Measurements from ENCODE around the gene JADE3.
A peak's percentile ranks its signal among the peaks of the same experiment; 100 is the strongest.
"Not testable (repeated sequence)": the region's sequence is repeated elsewhere in the genome, so short reads cannot be mapped to it uniquely, and the experiment has no call there.

Gene JADE3

GRCh38 chrX:46938589-46938988 is 26.4 kb downstream of the JADE3 start:
- DNase-seq: no peak

GRCh38 chrX:46941341-46941740 is 29.1 kb downstream of the JADE3 start:
- DNase-seq: no peak

- DNase-seq: no peak
Measured at GRCh38 chrX:46953137-46953527, 40.9 kb downstream of the JADE3 start.

- no peak for DNase-seq
Measured at GRCh38 chrX:46953597-46953996, 41.4 kb downstream of the JADE3 start.

- DNase-seq: no peak
Measured at GRCh38 chrX:46954716-46955115, 42.5 kb downstream of the JADE3 start.

- DNase-seq: not testable (repeated sequence)
Measured at GRCh38 chrX:46956589-46956988, 44.4 kb downstream of the JADE3 start.

- no peak for DNase-seq
Measured at GRCh38 chrX:46957297-46957696, 45.1 kb downstream of the JADE3 start.

GRCh38 chrX:46959101-46959500 is 46.9 kb downstream of the JADE3 start:
- DNase-seq: no peak

GRCh38 chrX:46959985-46960700 is 47.9 kb downstream of the JADE3 start:
- no peak for DNase-seq

GRCh38 chrX:46961097-46961496 is 48.9 kb downstream of the JADE3 start:
- no peak for DNase-seq

GRCh38 chrX:46961574-46962283 is 49.5 kb downstream of the JADE3 start:
- no peak for DNase-seq

- DNase-seq: no peak
Measured at GRCh38 chrX:46965125-46965758, 53.0 kb downstream of the JADE3 start.

GRCh38 chrX:46967547-46967946 is 55.3 kb downstream of the JADE3 start:
- no peak for DNase-seq

GRCh38 chrX:46977046-46977445 is 64.8 kb downstream of the JADE3 start:
- DNase-seq: not testable (repeated sequence)

GRCh38 chrX:46978341-46979291 is 66.4 kb downstream of the JADE3 start:
- DNase-seq: peak; percentile 6

GRCh38 chrX:46984705-46985104 is 72.5 kb downstream of the JADE3 start:
- no peak for DNase-seq

GRCh38 chrX:46989548-46989947 is 77.3 kb downstream of the JADE3 start:
- DNase-seq: no peak

- DNase-seq: no peak
Measured at GRCh38 chrX:46991664-46992063, 79.4 kb downstream of the JADE3 start.

- no peak for DNase-seq
Measured at GRCh38 chrX:46992070-46992469, 79.8 kb downstream of the JADE3 start.

- DNase-seq: peak; percentile 52
Measured at GRCh38 chrX:46994096-46994495, 81.9 kb downstream of the JADE3 start.

- no peak for DNase-seq
Measured at GRCh38 chrX:47012131-47012530, 99.9 kb downstream of the JADE3 start.

- no peak for DNase-seq
Measured at GRCh38 chrX:47026198-47026597, 114.0 kb downstream of the JADE3 start.

GRCh38 chrX:47030339-47030738 is 118.1 kb downstream of the JADE3 start:
- peak; percentile 80 for DNase-seq
